Limb (tissue), 2 donors: ENCODE results near the gene SPATA31D1.
"Not testable (repeated sequence)": the region's sequence is repeated elsewhere in the genome, so short reads cannot be mapped to it uniquely, and the experiment has no call there.

ENCODE experiments used
- DNase-seq, 2 donors: peaks; one replicate each; pipeline ENCODE4 v3.0.0-alpha.2; 2016; ENCODE audit errors: extremely low spot score in 2 of 2

SPATA31D1 gene

DNA sequence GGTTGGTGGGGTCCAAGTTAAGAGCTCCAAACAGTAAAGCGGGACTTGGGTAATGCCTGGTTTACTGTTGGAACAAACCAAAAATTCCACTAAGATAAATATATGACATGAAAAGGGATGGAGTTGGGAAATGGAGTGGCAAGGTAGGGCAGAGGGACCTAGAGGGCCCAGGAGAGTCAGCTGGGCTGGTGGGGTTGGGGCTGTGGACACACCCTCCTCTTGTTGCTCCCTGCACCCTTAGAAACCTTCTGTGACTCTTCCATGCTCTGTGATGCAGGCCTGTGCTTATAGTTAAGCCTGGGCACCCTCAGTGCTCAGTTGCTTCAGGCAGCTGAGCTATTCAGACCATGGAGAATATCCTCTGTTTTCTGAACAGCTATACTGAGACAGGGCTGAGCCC, at the start of gene SPATA31D1:
TSS of gene SPATA31D1 (plus strand) at position 301 of the 400 bp plus-strand sequence. CDS start at position 348, 47 bp downstream.
- not testable (repeated sequence) for DNase-seq

DNA sequence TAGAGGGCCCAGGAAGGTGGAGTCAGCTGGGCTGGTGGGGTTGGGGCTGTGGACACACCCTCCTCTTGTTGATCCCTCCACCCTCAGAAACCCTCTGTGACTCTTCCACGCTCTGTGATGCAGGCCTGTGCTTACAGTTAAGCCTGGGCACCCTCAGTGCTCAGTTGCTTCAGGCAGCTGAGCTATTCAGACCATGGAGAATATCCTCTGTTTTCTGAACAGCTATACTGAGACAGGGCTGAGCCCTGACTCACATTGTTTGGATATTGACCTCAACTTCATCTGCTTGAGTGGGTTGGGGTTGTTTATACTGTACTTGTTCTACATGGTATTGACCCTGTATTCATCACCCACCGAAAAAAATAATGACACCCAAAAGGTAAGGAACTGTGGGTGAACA, 45.2 kb upstream of the SPATA31D1 start, which contains the start of gene SPATA31D3:
TSS of gene SPATA31D3 (plus strand) at position 108 of the 400 bp plus-strand sequence. CDS start at position 194, 86 bp downstream.
- DNase-seq = not testable (repeated sequence)

DNA sequence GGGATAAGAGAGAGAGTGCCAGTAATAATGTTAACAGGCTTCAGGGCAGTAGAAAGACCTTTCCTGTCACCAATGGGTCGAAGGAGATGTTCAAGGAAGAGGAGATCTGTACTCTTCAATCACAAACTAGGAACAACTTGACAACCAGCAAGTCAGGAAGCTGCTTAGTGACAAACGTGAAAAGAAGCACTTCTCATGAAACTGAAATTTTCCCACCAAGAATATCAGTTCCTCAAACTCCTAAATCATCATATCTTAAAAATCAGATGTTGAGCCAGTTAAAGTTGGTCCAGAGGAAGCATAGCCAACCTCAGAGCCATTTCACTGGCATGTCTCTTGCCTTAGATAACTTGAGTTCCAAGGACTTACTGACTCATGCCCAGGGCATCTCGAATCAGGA, 39.9 kb upstream of the SPATA31D1 start:
- DNase-seq = not testable (repeated sequence)

DNA sequence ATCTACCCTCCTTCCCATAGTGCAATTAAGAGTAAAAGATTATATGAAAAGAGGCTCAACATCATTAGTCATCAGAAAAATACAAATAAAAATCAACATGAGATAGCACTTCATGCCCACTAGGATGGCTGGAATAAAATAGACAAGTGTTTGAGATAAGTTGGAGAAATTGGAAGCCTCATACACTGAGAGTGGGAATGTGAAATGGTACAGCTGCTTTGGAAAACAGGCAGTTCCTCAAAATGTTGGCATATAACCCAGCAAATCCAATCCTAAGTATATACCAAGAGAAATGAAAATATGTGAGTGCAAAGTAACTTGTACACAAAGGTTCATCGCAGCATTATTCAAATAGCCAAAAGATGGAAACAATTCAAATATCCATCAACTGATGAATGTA, 35.5 kb upstream of the SPATA31D1 start:
- DNase-seq = no peak

DNA sequence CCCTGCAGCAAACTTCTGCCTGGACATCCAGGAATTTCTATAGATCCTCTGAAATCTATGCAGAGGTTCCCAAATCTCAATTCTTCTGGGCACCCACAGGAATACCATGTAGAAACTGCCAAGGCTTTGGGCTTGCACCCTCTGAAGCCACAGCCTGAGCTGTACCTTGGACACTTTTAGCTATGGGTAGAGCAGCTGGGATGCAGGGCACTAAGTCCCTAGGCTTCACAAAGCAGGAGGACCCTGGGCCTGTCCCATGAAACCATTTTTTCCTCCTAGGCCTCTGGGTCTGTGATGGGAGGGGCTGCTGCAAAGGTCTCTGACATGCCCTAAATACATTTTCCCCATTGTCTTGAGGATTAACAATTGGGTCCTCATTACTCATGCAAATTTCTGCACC, 32.9 kb upstream of the SPATA31D1 start:
- no peak for DNase-seq

DNA sequence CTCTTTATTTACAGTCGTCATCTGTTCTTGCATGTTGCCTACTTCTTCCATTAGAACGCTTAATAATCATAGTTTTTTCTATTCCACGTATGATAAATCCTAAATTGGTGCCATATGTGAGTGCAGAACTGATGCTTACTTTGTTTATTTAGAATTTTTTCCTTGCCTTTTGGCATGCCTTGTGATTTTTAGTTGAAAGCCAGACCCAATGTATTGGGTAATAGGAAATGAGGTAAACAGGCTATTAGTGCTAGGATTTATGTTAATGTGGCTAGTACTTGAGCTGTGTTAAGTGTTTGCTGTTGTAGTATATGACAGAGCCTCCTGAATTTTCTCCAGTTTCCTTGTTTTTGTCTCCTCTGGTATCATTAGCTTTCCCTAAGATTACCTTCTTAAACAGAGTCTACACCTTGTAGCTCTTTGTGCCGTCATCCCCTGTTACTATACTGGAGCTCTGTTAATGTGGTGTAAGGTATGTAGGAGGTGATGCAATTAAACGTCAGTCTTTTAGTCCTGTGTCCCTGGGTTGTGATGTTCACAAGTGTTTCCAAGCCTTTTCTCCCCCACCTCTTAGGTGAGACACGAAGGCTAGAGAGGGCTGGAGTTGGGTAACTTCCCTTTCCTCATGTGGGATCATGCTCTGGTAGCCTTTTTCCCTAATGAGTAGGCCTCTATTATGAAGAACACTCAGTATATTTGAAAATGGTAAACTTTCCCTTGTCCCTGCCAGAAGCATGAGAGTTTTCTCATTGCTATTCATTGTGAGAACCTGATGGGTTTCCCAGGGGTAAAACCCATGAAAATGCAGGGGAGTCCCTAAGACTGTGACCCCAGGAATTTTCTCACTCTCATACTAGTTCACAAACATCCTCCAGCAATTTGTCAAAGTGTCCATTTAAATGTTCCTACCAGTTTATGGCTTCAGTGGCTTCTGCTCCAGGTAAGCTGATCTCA, 24.1 kb upstream of the SPATA31D1 start:
- DNase-seq = no peak

DNA sequence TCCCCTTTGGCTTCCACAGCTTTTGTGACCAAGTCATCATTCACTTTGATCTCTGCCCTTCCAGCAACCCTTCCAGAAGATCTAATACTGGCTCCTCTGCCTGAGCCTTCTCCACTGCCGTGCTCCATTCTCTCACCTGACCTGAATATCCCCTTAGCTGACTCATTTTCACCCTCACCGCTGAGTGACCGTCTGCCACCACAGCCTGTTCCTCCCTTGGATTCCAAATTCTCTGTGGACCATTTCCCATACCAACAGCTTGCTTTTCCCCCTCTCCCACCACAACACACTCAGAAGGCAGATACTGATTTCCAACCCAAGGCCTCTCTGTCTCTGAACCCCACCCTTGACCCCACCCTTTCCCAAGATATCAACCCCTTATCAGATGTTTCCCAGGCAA, 20.5 kb upstream of the SPATA31D1 start:
- no peak for DNase-seq

DNA sequence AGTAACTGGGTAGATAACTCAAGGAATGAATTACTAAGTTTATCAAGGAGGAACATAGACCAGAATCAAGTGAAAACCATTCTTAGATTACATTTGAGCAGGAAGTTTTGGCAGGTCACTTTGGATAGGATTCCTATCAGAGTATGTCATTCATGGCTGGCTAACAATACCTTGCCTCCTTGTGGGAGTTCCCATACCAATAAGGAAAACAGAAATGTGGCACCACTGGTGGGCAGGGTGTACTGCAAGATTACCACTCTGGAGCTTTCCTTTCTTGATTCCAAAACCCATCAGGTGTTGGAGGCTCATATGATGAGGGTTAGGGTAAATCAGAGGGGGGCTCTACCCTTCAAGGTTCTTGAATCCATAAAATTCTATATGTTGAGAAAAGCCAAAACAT, 18.6 kb upstream of the SPATA31D1 start:
- DNase-seq = no peak

DNA sequence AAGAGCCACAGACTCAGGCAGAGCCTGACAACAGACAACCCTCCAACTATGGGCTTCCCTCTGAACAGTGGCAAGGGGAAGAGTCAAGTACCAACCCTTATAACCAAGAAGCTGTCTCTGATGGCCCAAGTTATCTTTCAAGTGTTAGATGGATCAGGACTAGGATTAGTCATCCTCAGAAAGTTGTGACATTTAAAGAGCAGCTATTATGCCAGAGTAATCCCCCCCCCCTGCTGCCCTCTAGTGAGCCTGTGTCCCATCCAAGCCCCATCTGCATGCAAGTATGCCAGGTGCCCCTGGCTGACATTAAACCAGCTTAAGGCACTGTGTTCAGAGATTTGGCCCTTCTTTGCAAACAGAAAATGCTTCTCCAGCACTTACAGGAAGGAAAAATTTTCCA, 16.8 kb upstream of the SPATA31D1 start:
- no peak for DNase-seq

DNA sequence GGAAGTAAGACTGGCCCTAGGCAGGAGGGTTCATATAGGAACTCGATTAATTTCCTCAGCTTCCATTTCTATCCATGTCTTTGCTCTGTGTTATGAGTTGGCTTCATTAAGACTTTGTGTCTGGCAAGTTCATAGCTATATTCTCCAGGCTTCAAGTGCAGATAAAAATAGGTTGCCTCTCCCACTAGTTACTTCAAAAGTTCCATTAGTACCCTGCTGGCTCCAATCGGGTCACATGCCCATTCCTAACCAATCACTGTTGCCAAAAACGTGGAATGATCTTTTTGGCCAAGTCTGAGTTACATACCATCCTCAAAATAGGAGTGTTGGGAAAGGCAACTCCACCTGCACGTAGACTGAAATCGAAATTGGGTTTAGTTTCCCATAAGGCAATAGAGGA, 13.8 kb upstream of the SPATA31D1 start:
- no peak for DNase-seq

DNA sequence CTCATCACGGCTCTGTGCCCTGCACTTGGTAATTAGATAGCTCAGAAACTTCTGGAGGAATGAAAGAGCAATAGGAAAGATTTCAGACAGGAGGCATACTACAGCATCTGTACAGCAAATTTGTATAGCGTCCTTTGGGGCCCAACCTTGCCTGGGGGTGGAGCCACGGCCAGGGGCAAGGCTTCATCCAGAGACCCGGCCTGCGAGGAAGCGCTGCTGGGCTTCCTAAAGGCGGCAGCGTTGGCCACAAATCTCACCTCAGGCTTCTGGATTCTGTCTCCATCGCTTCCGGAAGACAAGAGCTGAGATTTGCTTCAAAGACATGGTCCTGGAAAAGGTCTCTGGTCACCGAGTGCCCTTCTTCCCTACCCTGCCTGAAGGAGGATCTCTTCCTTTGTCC, 12.2 kb upstream of the SPATA31D1 start:
- DNase-seq = no peak

DNA sequence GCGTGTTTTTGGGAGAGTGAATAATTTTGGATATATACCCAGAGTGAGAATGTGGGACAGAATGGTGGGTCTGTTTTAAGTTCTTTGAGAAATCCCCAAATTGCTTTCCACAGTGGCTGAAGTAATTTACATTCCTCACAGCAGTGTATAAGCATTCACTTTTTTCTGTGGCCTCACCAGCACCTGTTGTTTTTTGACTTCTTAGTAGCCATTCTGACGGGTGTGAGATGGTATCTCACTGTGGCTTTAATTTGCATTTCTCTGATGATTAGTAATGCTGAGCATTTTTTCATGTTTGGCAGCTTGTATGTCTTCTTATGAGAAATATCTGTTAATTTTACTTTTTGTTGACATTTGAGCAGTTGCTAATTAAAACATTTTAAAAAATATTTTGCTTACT, 9.4 kb upstream of the SPATA31D1 start:
- no peak for DNase-seq

DNA sequence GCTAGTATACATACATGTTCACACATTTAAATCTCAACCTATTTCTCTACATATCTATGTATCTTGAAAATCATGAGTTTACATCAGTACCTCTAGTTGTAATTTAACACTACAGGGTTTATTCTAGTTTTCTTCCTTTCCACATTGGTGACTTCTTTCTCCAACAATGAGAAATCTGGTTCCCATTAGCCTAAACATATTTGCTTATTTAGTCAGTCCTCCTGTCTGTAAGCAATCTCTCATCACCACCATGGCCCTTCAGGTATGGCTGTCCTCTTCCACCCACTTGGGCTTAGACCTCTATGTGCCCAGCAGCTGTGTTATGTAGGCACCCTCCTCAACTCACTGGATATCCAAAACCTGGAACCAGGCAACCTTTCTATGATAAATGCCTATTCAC, 8.0 kb upstream of the SPATA31D1 start:
- DNase-seq = no peak

DNA sequence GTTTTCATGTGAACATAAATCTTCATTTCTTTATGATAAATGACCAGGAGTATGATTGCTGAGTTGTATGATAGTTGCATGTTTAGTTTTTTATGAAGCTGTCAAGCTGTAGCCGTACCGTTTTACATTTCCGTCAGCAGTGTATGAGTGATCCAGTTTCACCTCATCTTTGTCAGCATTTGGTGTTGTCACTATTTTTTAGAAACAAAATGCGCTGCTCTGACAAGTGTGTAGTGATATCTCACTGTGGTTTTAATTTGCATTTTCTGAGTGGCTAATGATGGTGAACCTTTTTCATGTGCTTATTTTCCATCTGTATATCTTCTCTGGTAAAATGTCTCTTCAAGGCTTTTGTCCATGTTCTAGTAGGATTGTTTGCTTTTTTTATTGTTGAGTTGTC, 6.7 kb upstream of the SPATA31D1 start:
- no peak for DNase-seq

DNA sequence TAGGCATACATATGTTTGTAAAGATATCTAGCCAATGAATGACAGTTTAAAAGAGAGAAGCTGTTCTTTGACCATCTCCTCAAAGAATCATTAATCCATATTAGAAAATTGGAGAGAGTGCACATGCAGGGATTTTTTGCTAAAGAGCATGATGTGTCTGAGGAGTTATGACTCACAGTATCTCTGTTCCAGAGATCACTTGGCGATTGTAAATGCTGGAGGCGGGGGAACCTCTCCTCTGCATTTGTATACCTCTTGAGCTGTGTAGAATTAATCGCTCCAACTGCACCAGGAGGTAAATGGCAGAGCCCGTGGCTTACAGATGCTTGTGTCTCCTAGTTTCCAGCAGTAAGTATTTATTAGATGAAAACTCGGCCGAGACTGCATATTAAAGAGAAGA, 3.6 kb upstream of the SPATA31D1 start:
- DNase-seq = no peak

DNA sequence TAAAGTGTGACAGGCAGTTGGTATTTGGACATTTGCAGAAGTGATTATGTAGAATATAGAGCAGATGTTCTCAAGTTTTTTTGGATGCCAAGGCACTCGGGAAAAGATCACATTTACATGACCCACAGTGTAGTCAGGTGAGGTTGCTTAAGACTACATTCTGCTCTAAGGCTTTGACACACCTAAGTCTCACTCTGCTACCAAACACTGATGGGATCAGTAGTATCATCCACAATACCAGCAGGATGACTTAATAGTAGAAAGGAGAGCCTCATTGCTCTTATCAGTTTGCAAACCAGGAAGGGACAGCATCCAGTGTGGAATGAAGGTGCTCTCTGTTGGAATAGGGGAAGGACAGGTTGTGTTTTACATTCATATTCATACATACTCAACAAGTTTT, 2.5 kb upstream of the SPATA31D1 start:
- no peak for DNase-seq

DNA sequence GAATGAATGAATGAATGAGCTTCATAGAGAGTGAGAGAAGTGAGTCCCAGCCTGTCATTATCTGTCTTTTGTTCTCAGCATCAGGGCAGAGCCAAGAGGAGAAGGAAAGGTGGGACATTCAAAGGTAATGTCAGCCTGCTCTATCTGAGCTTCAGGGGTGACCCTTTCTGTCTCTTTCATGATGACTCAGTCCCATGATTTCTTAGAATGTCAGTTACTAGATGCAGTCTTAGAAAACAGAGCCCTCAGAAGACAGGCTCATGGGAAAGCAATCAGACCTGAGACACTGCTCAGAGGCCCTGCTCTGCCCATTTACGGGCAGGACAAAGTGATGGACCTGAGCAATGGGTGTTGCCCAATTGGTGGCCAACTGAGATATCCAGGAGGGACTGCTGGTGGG, 1.1 kb downstream of the SPATA31D1 start:
- no peak for DNase-seq

DNA sequence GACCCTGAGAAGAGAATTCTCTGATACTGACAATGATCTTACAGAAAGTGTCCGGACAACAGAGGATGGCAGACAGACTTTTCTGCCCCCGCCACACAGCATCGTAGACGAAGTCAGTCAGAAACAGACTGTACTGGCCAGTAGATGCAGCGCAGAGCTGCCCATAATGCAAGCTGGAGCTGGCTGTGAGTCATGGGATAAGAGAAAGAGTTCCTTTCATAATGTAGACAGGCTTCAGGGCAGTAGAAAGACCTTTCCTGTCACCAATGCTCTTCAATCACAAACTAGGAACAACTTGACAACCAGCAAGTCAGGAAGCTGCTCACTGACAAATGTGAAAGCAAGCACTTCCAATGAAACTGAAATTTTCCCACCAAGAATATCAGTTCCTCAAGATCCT, 5.1 kb downstream of the SPATA31D1 start:
- no peak for DNase-seq

DNA sequence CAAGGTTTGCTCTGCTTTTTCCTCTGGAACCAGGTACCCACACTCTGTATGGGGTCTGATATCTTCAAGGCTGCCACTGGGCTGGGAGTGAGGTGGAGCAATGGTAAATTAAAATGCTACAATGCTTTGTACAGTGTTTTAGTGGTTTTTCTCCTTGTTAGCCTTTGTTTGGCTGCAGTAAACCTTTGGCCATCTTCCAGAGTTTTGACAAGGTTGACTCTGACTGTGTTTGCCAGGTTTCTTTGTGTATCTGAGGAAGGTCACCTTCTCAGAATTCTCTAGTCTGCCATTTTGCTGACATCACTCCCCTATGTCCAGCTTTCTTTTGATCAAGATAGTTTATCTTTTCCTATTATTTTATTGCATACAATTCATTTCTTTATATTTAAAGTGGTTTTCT, 11.2 kb downstream of the SPATA31D1 start:
- DNase-seq = no peak

DNA sequence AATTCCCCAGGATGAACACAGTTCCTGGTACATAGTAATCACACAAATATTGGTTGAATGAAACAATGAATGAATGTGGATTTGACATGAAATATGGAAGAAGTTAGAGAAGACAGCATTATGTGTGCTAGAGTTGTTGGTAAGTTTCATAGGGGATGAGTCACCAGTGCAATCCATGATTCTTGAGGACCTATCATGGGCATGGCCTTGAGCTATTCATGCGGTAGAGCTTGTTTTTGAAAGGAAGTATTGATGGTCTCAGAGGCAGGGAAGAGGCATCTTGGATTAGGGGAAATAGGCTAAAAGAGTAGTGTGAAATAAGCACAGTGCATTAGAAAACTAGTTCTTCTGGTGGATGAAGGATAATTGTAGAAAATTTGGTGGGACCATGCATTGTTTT, 22.1 kb downstream of the SPATA31D1 start:
- no peak for DNase-seq

DNA sequence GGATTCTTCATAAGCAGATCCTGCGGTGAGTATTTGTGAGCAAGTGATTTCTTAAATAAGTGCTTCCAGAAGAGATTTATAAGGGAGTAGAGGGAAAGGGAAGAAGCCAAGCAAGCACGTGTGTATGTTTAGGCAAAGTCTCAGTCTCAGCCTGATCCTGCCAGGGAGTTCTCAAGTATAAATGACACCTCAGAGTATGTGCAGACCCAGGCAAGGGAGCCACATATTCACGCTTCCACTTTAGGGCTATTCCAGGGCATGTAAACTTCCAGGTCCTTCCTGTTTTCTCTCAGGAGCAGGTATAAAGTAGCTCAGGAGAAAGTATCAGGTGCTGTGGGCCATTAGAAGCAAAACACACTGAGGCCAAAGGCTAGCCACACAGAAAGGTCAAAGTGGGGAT, 22.6 kb downstream of the SPATA31D1 start:
- no peak for DNase-seq

DNA sequence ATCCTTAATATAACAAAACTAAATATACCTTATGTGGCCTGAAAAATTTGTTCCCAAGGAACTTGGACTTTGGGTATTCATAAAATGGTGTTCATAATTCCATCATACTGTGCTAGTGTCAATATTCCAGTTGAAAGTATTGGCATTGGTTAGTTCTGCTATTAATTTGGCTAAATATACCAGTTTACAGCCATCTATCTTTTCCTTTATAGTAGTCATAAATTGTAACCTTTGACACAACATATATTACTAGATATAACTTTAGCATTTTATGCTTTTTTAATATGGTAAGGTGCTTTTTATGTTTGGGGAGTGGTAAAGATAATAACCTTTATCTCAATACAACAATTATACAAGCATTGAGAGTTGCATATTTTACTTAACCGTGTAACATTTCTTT, 23.7 kb downstream of the SPATA31D1 start:
- DNase-seq = no peak

DNA sequence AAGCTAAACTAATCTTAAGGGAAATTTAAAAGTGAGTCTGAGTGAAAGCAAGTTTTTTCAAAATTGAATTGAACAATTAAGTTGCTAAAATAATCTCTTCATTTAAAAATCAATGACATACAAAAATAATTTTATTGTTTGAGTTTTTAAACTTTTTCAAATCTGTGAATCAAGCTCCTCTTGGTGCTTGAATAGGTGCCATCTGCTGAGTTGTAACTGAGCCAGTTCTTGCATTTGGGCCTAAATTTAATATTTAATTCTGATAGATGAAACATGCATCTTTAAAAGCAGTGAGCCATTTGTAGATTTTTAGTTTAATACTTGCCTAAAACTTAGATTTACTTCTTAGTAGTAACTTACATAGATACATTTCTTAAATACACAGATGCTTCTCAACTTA, 31.8 kb downstream of the SPATA31D1 start:
- no peak for DNase-seq
